Measurements from ENCODE around the gene CREB5. TPM values are rescaled to one million over a fixed set of nuclear protein-coding genes. Genes with fewer than 3 reads are reported as not detected.

Gene CREB5
- total and polyA plus RNA-seq, 10 donors, result 0.88 to 56.8 (median 23.5) TPM

- no peak for DNase-seq
- no peak overlapping the region for H3K27ac ChIP-seq
- H3K9me3 ChIP-seq, result peaks cover 0 to 25% (median 18%) of the 10 kb centered on the region in 8 donors
- H3K4me1 ChIP-seq, result no peaks in the 10 kb centered on the region
- no peaks in the 10 kb centered on the region for H3K36me3 ChIP-seq
- no peak for TF ChIP-seq POLR2A (IDR thresholded peaks at IDR 0.05)
- TF ChIP-seq POLR2AphosphoS5 (IDR thresholded peaks at IDR 0.05), result no peak
- no peak for TF ChIP-seq CTCF (IDR thresholded peaks at IDR 0.05 in 8 of 11, conservative IDR thresholded peaks at IDR 0.05 in 3 of 11)
- peaks cover 0 to 16% (median 0%) of the 10 kb centered on the region in 7 donors for H3K27me3 ChIP-seq (replicated peaks in 1 of 7)
- WGBS, 5 donors, result 85 to 89% (median 89%) methylated on average over 3 to 5 of the region's 5 CpGs
- intact Hi-C loops (cut with DNase I; ENCODE audit: low total_unique reads), result no loop called here
- H3K4me3 ChIP-seq, result no peak overlapping the region
Observed at GRCh38 chr7:28658381-28658780, 246.1 kb downstream of the CREB5 start.

GRCh38 chr7:28660132-28660531, 247.8 kb downstream of the CREB5 start:
- DNase-seq, result no peak
- Histone ChIP-seq H3K4me1 (no peaks in the 10 kb centered on the region), H3K27ac (no peak overlapping the region), H3K9me3 (peaks cover 0 to 25% (median 18%) of the 10 kb centered on the region in 8 donors), H3K4me3 (no peak overlapping the region), H3K36me3 (no peaks in the 10 kb centered on the region), H3K27me3 (replicated peaks in 1 of 7) (peaks cover 0 to 10% (median 0%) of the 10 kb centered on the region in 7 donors)
- intact Hi-C loops (cut with DNase I; ENCODE audit: low total_unique reads), result no loop called here
- TF ChIP-seq CTCF (IDR thresholded peaks at IDR 0.05 in 8 of 11, conservative IDR thresholded peaks at IDR 0.05 in 3 of 11) (no peak), POLR2AphosphoS5 (IDR thresholded peaks at IDR 0.05) (no peak), POLR2A (IDR thresholded peaks at IDR 0.05) (no peak)
- WGBS, 5 donors, result 75 to 92% (median 88%) methylated on average over 2 of the region's 2 CpGs

- H3K4me3 ChIP-seq, result no peak overlapping the region
- no peak for DNase-seq
Observed at GRCh38 chr7:28661826-28662595, 249.7 kb downstream of the CREB5 start.

GRCh38 chr7:28666154-28666553, 253.8 kb downstream of the CREB5 start:
- no peak for DNase-seq
- intact Hi-C loops (cut with DNase I; ENCODE audit: low total_unique reads), result no loop called here

More at GRCh38 chr7:28661826-28662595, 249.7 kb downstream of the CREB5 start:
- no peak overlapping the region for H3K27ac ChIP-seq
- H3K4me1 ChIP-seq, result no peaks in the 10 kb centered on the region
- WGBS, 5 donors, result 33 to 45% (median 41%) methylated on average over 12 of the region's 12 CpGs
- H3K9me3 ChIP-seq, result peaks cover 0 to 25% (median 18%) of the 10 kb centered on the region in 8 donors
- intact Hi-C loops (cut with DNase I; ENCODE audit: low total_unique reads), result no loop called here
- peaks cover 0 to 10% (median 0%) of the 10 kb centered on the region in 7 donors for H3K27me3 ChIP-seq (replicated peaks in 1 of 7)
- no peak for TF ChIP-seq POLR2AphosphoS5 (IDR thresholded peaks at IDR 0.05)
- no peaks in the 10 kb centered on the region for H3K36me3 ChIP-seq

More at GRCh38 chr7:28666154-28666553, 253.8 kb downstream of the CREB5 start:
- H3K36me3 ChIP-seq, result no peaks in the 10 kb centered on the region
- TF ChIP-seq POLR2AphosphoS5 (IDR thresholded peaks at IDR 0.05) (no peak), POLR2A (IDR thresholded peaks at IDR 0.05) (no peak), CTCF (IDR thresholded peaks at IDR 0.05 in 8 of 11, conservative IDR thresholded peaks at IDR 0.05 in 3 of 11) (no peak)
- H3K9me3 ChIP-seq, result peaks cover 0 to 3% (median under 1%) of the 10 kb centered on the region in 8 donors
- 94 to 98% (median 96%) methylated on average over 2 of the region's 2 CpGs for WGBS, 5 donors
- no peak overlapping the region for H3K27ac ChIP-seq
- H3K4me1 ChIP-seq, result peaks cover 0 to 9% (median 0%) of the 10 kb centered on the region in 6 donors
- peaks cover 0 to 10% (median 0%) of the 10 kb centered on the region in 7 donors for H3K27me3 ChIP-seq (replicated peaks in 1 of 7)
- H3K4me3 ChIP-seq, result no peak overlapping the region

All from spleen (tissue), 11 donors.